ENCODE results near the gene S100A9. TPM values are rescaled to one million over a fixed set of nuclear protein-coding genes. Genes with fewer than 3 reads are reported as not detected.

Gene S100A9
- polyA plus RNA-seq, 3 donors = 20,498 to 43,602 (median 40,800) TPM

DNA sequence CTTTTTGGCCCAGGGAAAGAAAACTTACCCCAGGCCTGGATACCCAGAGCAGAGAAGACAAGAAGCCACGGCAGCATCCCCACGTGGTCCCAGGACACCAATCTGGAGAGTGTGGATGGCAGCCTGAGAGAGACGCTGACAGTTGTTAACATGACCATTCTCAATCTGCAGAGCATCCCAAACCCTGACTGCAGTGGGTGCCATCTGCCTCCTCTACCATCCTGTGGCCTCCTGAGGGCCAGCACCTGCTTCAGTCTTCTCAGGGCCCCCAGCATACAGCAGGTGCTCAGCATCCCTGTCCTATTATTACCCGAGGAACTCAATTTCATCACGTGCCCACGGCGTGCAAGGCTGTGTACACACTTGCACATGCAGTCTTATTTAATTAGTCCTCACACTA is 9.8 kb upstream of the S100A9 start:
- no peak overlapping the region for H2AFZ ChIP-seq (ENCODE audit: insufficient read depth, low read depth, low read length, poor library complexity, severe bottlenecking)
- H3K36me3 ChIP-seq (replicated peaks in 1 of 2; ENCODE audit: control insufficient read depth in 1 of 2, insufficient read depth in 2 of 2, low read length in 2 of 2) = no peaks in the 10 kb centered on the region
- no peak for DNase-seq
- H3K4me3 ChIP-seq (replicated peaks in 1 of 3; ENCODE audit: low read depth in 2 of 3, low read length in 3 of 3) = no peak overlapping the region
- TF ChIP-seq, protein P1, sequence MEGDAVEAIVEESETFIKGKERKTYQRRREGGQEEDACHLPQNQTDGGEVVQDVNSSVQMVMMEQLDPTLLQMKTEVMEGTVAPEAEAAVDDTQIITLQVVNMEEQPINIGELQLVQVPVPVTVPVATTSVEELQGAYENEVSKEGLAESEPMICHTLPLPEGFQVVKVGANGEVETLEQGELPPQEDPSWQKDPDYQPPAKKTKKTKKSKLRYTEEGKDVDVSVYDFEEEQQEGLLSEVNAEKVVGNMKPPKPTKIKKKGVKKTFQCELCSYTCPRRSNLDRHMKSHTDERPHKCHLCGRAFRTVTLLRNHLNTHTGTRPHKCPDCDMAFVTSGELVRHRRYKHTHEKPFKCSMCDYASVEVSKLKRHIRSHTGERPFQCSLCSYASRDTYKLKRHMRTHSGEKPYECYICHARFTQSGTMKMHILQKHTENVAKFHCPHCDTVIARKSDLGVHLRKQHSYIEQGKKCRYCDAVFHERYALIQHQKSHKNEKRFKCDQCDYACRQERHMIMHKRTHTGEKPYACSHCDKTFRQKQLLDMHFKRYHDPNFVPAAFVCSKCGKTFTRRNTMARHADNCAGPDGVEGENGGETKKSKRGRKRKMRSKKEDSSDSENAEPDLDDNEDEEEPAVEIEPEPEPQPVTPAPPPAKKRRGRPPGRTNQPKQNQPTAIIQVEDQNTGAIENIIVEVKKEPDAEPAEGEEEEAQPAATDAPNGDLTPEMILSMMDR (IDR thresholded peaks at IDR 0.05) = no peak
- no peak overlapping the region for H3K27ac Mint-ChIP-seq
- H3K4me1 ChIP-seq (ENCODE audit: control insufficient read depth in 1 of 2, insufficient read depth in 2 of 2, low read length in 2 of 2) = peaks cover 41 to 55% of the 10 kb centered on the region in 2 donors
- H3K9me3 Mint-ChIP-seq = no peaks in the 10 kb centered on the region
- H4K20me1 ChIP-seq (ENCODE audit: insufficient read depth, low read length) = no peaks in the 10 kb centered on the region
- H3K4me2 ChIP-seq (replicated peaks; ENCODE audit: extremely low read depth, low read length, poor library complexity, severe bottlenecking) = no peak overlapping the region
- 57% methylated on average over 5 of the region's 7 CpGs for WGBS (ENCODE audit: insufficient coverage)
- H3K4me3 Mint-ChIP-seq = no peak overlapping the region
- H3K9ac ChIP-seq (ENCODE audit: insufficient read depth, low read length, poor library complexity, severe bottlenecking) = no peak overlapping the region
- H3K4me1 Mint-ChIP-seq = peaks cover 56% of the 10 kb centered on the region
- no peaks in the 10 kb centered on the region for H3K9me3 ChIP-seq (replicated peaks in 1 of 2; ENCODE audit: control insufficient read depth in 1 of 2, insufficient read depth in 1 of 2, low read length in 2 of 2)
- no peaks in the 10 kb centered on the region for H3K27me3 ChIP-seq (ENCODE audit: control insufficient read depth in 2 of 2, insufficient read depth in 2 of 2, low read length in 2 of 2)
- H3K36me3 Mint-ChIP-seq = no peaks in the 10 kb centered on the region
- peaks cover 7 to 14% (median 12%) of the 10 kb centered on the region in 3 donors for H3K27me3 Mint-ChIP-seq (ENCODE audit: low read depth in 3 of 3)
- no peaks in the 10 kb centered on the region for H3K79me2 ChIP-seq (ENCODE audit: insufficient read depth, low read length)
- intact Hi-C loops (cut with micrococcal nuclease) = no loop called here
- H3K27ac ChIP-seq (ENCODE audit: low read depth in 1 of 2, low read length in 2 of 2) = no peak overlapping the region

DNA sequence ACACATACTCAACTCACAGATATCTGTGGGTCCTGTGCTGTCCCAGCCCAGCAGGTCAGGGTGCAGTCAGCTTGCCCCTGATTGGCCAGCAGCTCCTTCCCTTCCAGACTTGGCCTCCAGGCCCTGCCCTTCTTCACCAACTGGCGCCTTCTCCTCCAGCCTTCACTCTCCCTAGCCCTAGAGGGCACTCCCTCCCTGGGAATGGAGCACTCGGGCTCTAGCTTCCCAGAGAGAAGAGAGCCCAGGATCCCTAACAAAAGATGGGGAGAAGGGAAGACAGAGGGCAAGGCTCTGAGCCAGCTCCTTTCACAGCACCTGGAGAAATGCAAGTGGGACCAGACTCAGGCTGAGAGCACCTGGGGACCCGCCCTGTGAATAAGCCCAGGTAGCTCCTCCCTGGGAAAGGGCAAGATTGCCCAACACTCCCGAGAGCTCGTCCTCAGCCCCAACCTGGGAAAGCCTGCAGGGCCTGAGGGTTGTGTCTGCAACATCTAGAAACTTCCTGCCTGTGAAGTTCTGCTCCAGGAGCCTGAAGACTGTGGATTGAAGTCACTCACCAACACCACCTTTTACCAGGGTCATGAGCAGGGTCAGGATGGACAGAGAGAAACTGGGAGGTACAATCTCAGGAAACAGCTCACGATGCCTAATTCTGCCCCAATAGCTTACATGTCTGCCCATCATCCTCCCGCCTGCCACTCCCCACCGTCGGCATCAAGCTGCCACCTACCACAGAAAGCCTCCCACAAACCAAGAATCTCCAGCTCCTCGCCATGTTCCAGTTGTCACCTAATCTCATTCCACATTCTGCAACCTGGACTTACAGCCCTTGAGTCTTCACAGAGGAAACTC is 8.9 kb upstream of the S100A9 start, which contains the start of gene PGLYRP4:
Gene PGLYRP4, minus strand, starts transcription at position 331 of the 852 bp plus-strand sequence. CDS start 909 bp downstream, outside the sequence.
- no peak within 1 kb of the TSS for H3K4me3 Mint-ChIP-seq
- H3K9ac ChIP-seq (ENCODE audit: insufficient read depth, low read length, poor library complexity, severe bottlenecking) = no peak within 1 kb of the TSS
- H3K36me3 ChIP-seq (replicated peaks in 1 of 2; ENCODE audit: control insufficient read depth in 1 of 2, insufficient read depth in 2 of 2, low read length in 2 of 2) = no peaks in the 10 kb centered on the region
- DNase-seq = no peak
- TF ChIP-seq, protein P1 (IDR thresholded peaks at IDR 0.05) = no peak
- WGBS (ENCODE audit: insufficient coverage) = 63% methylated on average over 6 of the region's 10 CpGs
- peaks cover 49% of the 10 kb centered on the region for H3K4me1 Mint-ChIP-seq
- no peaks in the 10 kb centered on the region for H3K9me3 Mint-ChIP-seq
- H3K27ac Mint-ChIP-seq = peak within 1 kb of the TSS in 3 of 7 donors; percentile 19 to 54 (median 53)
- peaks cover 9 to 17% (median 12%) of the 10 kb centered on the region in 3 donors for H3K27me3 Mint-ChIP-seq (ENCODE audit: low read depth in 3 of 3)
- H3K27ac ChIP-seq (ENCODE audit: low read depth in 1 of 2, low read length in 2 of 2) = no peak within 1 kb of the TSS
- no peaks in the 10 kb centered on the region for H3K36me3 Mint-ChIP-seq
- no peak within 1 kb of the TSS for H3K4me3 ChIP-seq (replicated peaks in 1 of 3; ENCODE audit: low read depth in 2 of 3, low read length in 3 of 3)
- H3K4me2 ChIP-seq (replicated peaks; ENCODE audit: extremely low read depth, low read length, poor library complexity, severe bottlenecking) = no peak within 1 kb of the TSS
- H3K4me1 ChIP-seq (ENCODE audit: control insufficient read depth in 1 of 2, insufficient read depth in 2 of 2, low read length in 2 of 2) = peaks cover 40 to 50% of the 10 kb centered on the region in 2 donors
- H3K27me3 ChIP-seq (ENCODE audit: control insufficient read depth in 2 of 2, insufficient read depth in 2 of 2, low read length in 2 of 2) = no peaks in the 10 kb centered on the region
- H3K79me2 ChIP-seq (ENCODE audit: insufficient read depth, low read length) = no peaks in the 10 kb centered on the region
- no peak within 1 kb of the TSS for H2AFZ ChIP-seq (ENCODE audit: insufficient read depth, low read depth, low read length, poor library complexity, severe bottlenecking)
- H3K9me3 ChIP-seq (replicated peaks in 1 of 2; ENCODE audit: control insufficient read depth in 1 of 2, insufficient read depth in 1 of 2, low read length in 2 of 2) = no peaks in the 10 kb centered on the region
- intact Hi-C loops (cut with micrococcal nuclease) = no loop called here
- no peaks in the 10 kb centered on the region for H4K20me1 ChIP-seq (ENCODE audit: insufficient read depth, low read length)
